PC-9 (cell line): ENCODE measurements around the gene ARHGAP32. TPM values are rescaled to one million over a fixed set of nuclear protein-coding genes. Genes with fewer than 3 reads are reported as not detected.

Experiments
- BruUV-seq: library from RNA; stranded (reverse); fragments of 400-500 nt; replicated peaks from 2 replicates; lab custom pipeline; 2021; lab: Mats Ljungman, UMichigan
- CTCF ChIA-PET: fragments of 300-600 bp; sonication (Branson Sonifier 250); formaldehyde crosslinking; loops from one replicate; lab custom pipeline; 2022; ENCODE audit warnings: antibody characterized with exemption; lab: Charles Lee
- POLR2A ChIA-PET: fragments of 300-600 bp; sonication (Branson Sonifier 250); formaldehyde crosslinking; loops from one replicate; lab custom pipeline; 2022; ENCODE audit warnings: antibody characterized with exemption; ENCODE audit not compliant: unreplicated experiment; lab: Charles Lee
- DNase-seq, 2 experiments: peaks; one replicate each; pipeline versions ENCODE4 v3.0.0 to v3.0.0-alpha.2; 2015 to 2022; ENCODE audit warnings: mixed read lengths in 1 of 2
- H2AFZ ChIP-seq: fragments of 200-600 bp; sonication (generic); 2 replicates; pipeline ENCODE4 v1.8.1; 2017; ENCODE audit warnings: antibody characterized with exemption
- H3F3A ChIP-seq: fragments of 200-600 bp; sonication (generic); 2 replicates; pipeline ENCODE4 v1.8.1; 2017; ENCODE audit warnings: antibody characterized with exemption, mild to moderate bottlenecking, low read depth; ENCODE audit not compliant: insufficient read depth
- H3K27ac ChIP-seq: fragments of 200-600 bp; sonication (generic); 2 replicates; pipeline ENCODE4 v1.6.1; 2016; ENCODE audit warnings: mixed run types
- H3K27me3 ChIP-seq: fragments of 200-600 bp; sonication (generic); 2 replicates; pipeline ENCODE4 v1.6.1; 2016; ENCODE audit warnings: low read depth, mixed run types; ENCODE audit not compliant: insufficient read depth
- H3K36me3 ChIP-seq: fragments of 200-600 bp; sonication (generic); 2 replicates; pipeline ENCODE4 v1.6.1; 2016; ENCODE audit warnings: low read depth, mixed run types
- H3K4me1 ChIP-seq: fragments of 200-600 bp; sonication (generic); replicated peaks from 2 replicates; pipeline ENCODE4 v1.6.1; 2016; ENCODE audit warnings: mixed run types; ENCODE audit not compliant: insufficient read depth
- H3K4me2 ChIP-seq: fragments of 200-600 bp; sonication (generic); 2 replicates; pipeline ENCODE4 v1.6.1; 2017; ENCODE audit warnings: mixed run types
- H3K4me3 ChIP-seq: fragments of 200-600 bp; sonication (generic); 2 replicates; pipeline ENCODE4 v1.6.1; 2016; ENCODE audit warnings: mixed run types
- H3K79me2 ChIP-seq: fragments of 200-600 bp; sonication (generic); 2 replicates; pipeline ENCODE4 v1.6.1; 2017; ENCODE audit warnings: low read depth, mixed run types
- H3K9me2 ChIP-seq: fragments of 200-600 bp; sonication (generic); 2 replicates; pipeline ENCODE4 v1.8.1; 2017; ENCODE audit warnings: mild to moderate bottlenecking; ENCODE audit not compliant: insufficient read depth
- H3K9me3 ChIP-seq: fragments of 200-600 bp; sonication (generic); 2 replicates; pipeline ENCODE4 v1.8.1; 2016; ENCODE audit warnings: low read depth; ENCODE audit not compliant: insufficient read depth
- H4K20me1 ChIP-seq: fragments of 200-600 bp; sonication (generic); 2 replicates; pipeline ENCODE4 v1.8.1; 2017; ENCODE audit not compliant: insufficient read depth
- EZH2 ChIP-seq: fragments of 200-600 bp; sonication (generic); IDR thresholded peaks from 2 replicates; pipeline ENCODE4 v1.8.0; 2017; ENCODE audit warnings: antibody characterized with exemption, low read depth
- intact Hi-C: fragments of 100-400 bp; cut with micrococcal nuclease; formaldehyde crosslinking; loops from one replicate; pipeline ENCODE4 v1.10.0; 2022; ENCODE audit not compliant: unreplicated experiment
- total RNA-seq: library from RNA; stranded (reverse); gene quantifications from 2 replicates; pipeline ENCODE4 v1.2.3, GENCODE V29; 2021
- TF ChIP-seq, protein P1 (sequence below): fragments of 200-600 bp; sonication (generic); conservative IDR thresholded peaks from 2 replicates; pipeline ENCODE4 v1.6.1; 2017; ENCODE audit warnings: mixed run types, antibody characterized with exemption, mild to moderate bottlenecking, moderate library complexity

The ARHGAP32 gene
- total RNA-seq, 1 experiment from 2014 or later: 35.1 TPM

DNA sequence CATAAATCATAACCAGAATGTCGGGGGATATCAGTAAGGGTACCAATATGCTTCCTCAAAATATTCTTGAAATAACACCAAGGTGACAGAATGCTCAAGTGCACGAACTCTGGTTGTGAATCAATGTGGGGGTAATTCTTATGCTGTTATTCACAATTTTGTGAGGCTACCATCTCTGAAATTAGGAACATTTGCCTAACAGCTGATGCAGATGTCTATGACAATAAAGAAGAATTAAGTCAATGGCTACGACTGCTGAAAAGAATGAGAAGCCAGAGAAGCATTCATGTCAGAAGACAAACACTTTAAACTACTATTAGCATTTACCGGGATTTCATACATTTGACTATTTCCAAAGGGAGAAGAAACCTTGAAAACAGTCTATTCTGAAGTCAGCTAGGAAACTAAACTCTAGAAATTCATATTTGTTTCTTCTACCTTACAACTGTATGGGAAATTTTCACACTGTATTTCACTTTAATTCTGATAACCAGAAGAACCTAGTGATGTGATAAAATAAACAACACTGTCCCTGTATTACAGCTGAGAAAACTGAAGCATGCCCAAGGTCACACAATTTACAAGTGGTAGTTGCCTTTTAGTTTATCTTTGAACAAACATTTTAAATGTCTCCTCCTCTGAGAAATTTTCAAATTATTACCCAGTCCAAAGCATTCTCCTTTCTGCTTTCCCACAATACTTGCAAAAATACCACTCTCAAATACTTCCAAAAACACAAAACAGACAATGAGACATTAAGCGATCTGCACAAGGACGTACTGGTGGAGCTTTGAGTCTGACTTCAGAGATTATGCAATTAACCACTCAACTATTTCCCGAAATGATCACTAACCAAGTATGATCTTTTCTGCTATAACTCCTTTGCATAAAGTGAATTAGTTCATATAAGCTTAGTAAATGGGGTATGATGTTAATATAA, 18.0 kb upstream of the ARHGAP32 start:
- H3K9me3 ChIP-seq: no peaks in the 10 kb centered on the region
- H3F3A ChIP-seq: no peaks in the 10 kb centered on the region
- no peak overlapping the region for H3K27ac ChIP-seq
- no peak for TF ChIP-seq EZH2
- TF ChIP-seq, protein P1, sequence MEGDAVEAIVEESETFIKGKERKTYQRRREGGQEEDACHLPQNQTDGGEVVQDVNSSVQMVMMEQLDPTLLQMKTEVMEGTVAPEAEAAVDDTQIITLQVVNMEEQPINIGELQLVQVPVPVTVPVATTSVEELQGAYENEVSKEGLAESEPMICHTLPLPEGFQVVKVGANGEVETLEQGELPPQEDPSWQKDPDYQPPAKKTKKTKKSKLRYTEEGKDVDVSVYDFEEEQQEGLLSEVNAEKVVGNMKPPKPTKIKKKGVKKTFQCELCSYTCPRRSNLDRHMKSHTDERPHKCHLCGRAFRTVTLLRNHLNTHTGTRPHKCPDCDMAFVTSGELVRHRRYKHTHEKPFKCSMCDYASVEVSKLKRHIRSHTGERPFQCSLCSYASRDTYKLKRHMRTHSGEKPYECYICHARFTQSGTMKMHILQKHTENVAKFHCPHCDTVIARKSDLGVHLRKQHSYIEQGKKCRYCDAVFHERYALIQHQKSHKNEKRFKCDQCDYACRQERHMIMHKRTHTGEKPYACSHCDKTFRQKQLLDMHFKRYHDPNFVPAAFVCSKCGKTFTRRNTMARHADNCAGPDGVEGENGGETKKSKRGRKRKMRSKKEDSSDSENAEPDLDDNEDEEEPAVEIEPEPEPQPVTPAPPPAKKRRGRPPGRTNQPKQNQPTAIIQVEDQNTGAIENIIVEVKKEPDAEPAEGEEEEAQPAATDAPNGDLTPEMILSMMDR: no peak
- ChIA-PET POLR2A (no interaction called here), CTCF (interaction anchor here (0.7 kb wide), 1 partner anchor 510 kb away, joined by 6 read pairs; no protein-coding TSS in a partner anchor)
- H3K27me3 ChIP-seq: no peaks in the 10 kb centered on the region
- intact Hi-C loops: no loop called here
- H3K4me3 ChIP-seq: no peak overlapping the region
- H2AFZ ChIP-seq: no peak overlapping the region
- no peaks in the 10 kb centered on the region for H3K4me1 ChIP-seq
- H3K4me2 ChIP-seq: no peak overlapping the region
- no peaks in the 10 kb centered on the region for H3K79me2 ChIP-seq
- H3K36me3 ChIP-seq: no peaks in the 10 kb centered on the region
- no peaks in the 10 kb centered on the region for H3K9me2 ChIP-seq
- H4K20me1 ChIP-seq: peaks cover 4% of the 10 kb centered on the region
- BruUV-seq: no TSS peak
- DNase-seq: no peak

DNA sequence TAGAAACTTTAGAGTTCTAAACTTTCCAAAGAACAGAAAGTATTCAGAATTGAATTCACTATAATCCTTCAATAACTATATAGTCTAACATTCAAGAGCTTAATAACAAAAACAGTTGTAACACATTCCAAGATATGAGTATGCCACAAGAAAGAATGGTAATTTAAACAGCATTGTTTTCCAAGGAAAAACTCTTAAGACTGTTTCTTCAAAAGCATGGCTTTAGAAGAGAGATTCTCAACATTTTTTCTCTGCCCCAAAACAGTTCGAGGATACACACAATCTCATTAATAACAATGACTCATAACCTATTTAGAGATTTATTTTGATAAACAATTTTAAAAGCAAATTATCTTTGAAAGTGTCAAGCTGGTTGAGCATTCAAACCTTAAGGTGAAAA, 16.7 kb upstream of the ARHGAP32 start:
- no peak for TF ChIP-seq EZH2
- TF ChIP-seq, protein P1: no peak
- no peaks in the 10 kb centered on the region for H3F3A ChIP-seq
- no peak overlapping the region for H3K4me3 ChIP-seq
- H3K27ac ChIP-seq: no peak overlapping the region
- intact Hi-C loops: no loop called here
- CTCF ChIA-PET: no interaction called here
- H3K79me2 ChIP-seq: no peaks in the 10 kb centered on the region; the same call in 1 of the 2 replicates
- H3K27me3 ChIP-seq: no peaks in the 10 kb centered on the region
- H3K36me3 ChIP-seq: no peaks in the 10 kb centered on the region
- no peak overlapping the region for H3K4me2 ChIP-seq
- no peaks in the 10 kb centered on the region for H3K9me2 ChIP-seq
- H3K4me1 ChIP-seq: no peaks in the 10 kb centered on the region
- no peak for DNase-seq
- BruUV-seq: no TSS peak
- H4K20me1 ChIP-seq: peaks cover 4% of the 10 kb centered on the region
- no peaks in the 10 kb centered on the region for H3K9me3 ChIP-seq
- no peak overlapping the region for H2AFZ ChIP-seq
- POLR2A ChIA-PET: no interaction called here

DNA sequence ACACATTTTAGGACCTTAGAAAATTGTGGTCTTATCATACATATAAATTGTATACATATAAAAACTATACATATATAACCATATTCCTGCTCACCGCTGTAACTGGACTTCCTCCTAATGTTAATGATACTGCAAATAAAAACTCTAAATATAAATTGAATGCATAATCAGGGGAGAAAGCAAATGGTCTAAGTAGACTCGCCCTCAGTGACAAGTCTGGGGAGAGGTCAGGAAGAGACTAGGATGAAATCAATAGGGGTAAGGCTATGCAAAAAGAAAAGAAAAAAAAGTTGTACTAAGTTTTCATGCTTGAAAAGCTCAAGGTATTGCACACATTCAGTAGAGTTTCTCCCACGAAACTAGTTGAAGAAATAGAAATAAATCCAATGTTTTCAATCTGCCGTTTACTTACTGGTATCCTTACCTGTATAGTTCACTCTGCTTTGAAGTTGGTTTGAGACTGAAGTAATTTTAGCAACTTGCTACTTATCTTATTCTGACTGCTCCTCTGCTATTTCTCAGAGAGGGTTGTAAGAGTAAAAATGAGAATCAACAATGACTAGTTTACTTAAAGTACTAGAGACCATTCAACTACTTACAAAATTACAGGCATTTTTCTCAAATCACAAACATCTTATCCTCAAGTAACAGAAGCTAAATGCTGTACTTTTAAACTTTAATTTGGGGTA, 12.2 kb upstream of the ARHGAP32 start:
- Histone ChIP-seq H3K36me3 (no peaks in the 10 kb centered on the region), H3K9me2 (no peaks in the 10 kb centered on the region), H3K4me2 (no peak overlapping the region), H2AFZ (no peak overlapping the region), H3K27ac (no peak overlapping the region), H4K20me1 (no peaks in the 10 kb centered on the region), H3K79me2 (peaks cover 3% of the 10 kb centered on the region; the same call in 1 of the 2 replicates), H3F3A (no peaks in the 10 kb centered on the region), H3K27me3 (no peaks in the 10 kb centered on the region), H3K4me1 (no peaks in the 10 kb centered on the region), H3K9me3 (peaks cover 7% of the 10 kb centered on the region; the same call in 1 of the 2 replicates), H3K4me3 (no peak overlapping the region)
- ChIA-PET POLR2A (no interaction called here), CTCF (interaction anchor here (0.6 kb wide), 1 partner anchor 180 kb away, joined by 5 read pairs; no protein-coding TSS in a partner anchor)
- no peak for TF ChIP-seq EZH2
- TF ChIP-seq, protein P1: no peak
- no peak for DNase-seq
- BruUV-seq: no TSS peak
- intact Hi-C loops: no loop called here
